Measurements from ENCODE around the gene LPO.

- TF ChIP-seq, protein P1, sequence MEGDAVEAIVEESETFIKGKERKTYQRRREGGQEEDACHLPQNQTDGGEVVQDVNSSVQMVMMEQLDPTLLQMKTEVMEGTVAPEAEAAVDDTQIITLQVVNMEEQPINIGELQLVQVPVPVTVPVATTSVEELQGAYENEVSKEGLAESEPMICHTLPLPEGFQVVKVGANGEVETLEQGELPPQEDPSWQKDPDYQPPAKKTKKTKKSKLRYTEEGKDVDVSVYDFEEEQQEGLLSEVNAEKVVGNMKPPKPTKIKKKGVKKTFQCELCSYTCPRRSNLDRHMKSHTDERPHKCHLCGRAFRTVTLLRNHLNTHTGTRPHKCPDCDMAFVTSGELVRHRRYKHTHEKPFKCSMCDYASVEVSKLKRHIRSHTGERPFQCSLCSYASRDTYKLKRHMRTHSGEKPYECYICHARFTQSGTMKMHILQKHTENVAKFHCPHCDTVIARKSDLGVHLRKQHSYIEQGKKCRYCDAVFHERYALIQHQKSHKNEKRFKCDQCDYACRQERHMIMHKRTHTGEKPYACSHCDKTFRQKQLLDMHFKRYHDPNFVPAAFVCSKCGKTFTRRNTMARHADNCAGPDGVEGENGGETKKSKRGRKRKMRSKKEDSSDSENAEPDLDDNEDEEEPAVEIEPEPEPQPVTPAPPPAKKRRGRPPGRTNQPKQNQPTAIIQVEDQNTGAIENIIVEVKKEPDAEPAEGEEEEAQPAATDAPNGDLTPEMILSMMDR (conservative IDR thresholded peaks at IDR 0.05), result no peak
- TF ChIP-seq ZFX (IDR thresholded peaks at IDR 0.05), result no peak
Observed at GRCh38 chr17:58283674-58284612, 45.6 kb downstream of the LPO start.

All from C4-2B (cell line).